Epithelial cell of esophagus (primary cell): ENCODE data around the gene ATRX.
"Not testable (repeated sequence)": the region's sequence is repeated elsewhere in the genome, so short reads cannot be mapped to it uniquely, and the experiment has no call there.

Source experiments
- DNase-seq: peaks from one replicate; pipeline ENCODE4 v3.0.0; 2010; ENCODE audit warnings: low read depth
- H3K4me3 ChIP-seq: 2 replicates; pipeline ENCODE4 v1.5.1; 2011; ENCODE audit warnings: mild to moderate bottlenecking, low read length, control low read depth
- CTCF ChIP-seq: IDR thresholded peaks from 2 replicates; pipeline ENCODE4 v1.5.1; 2011; ENCODE audit warnings: low read depth, mild to moderate bottlenecking, low read length, control low read depth, inconsistent platforms; ENCODE audit not compliant: insufficient read depth; ENCODE audit errors: missing control alignments

Gene ATRX

GRCh38 chrX:77755561-77755960 lies 30.5 kb downstream of the ATRX start:
- H3K4me3 ChIP-seq: no peak overlapping the region
- no peak for DNase-seq
- TF ChIP-seq CTCF: no peak

GRCh38 chrX:77753942-77754341 lies 32.1 kb downstream of the ATRX start:
- not testable (repeated sequence) for DNase-seq, H3K4me3 ChIP-seq

- no peak overlapping the region for H3K4me3 ChIP-seq
- peak; percentile 15 for DNase-seq
- no peak for TF ChIP-seq CTCF
Measured at GRCh38 chrX:77749695-77750094, 36.3 kb downstream of the ATRX start.

- H3K4me3 ChIP-seq: no peak overlapping the region
- no peak for TF ChIP-seq CTCF
- DNase-seq: no peak
Measured at GRCh38 chrX:77743720-77744119, 42.3 kb downstream of the ATRX start.

- no peak overlapping the region for H3K4me3 ChIP-seq
- no peak for TF ChIP-seq CTCF
Measured at GRCh38 chrX:77742788-77743476, 43.1 kb downstream of the ATRX start.

GRCh38 chrX:77740376-77740905 lies 45.6 kb downstream of the ATRX start:
- peak; percentile 11 for DNase-seq
- H3K4me3 ChIP-seq: no peak overlapping the region
- TF ChIP-seq CTCF: no peak

More at GRCh38 chrX:77742788-77743476, 43.1 kb downstream of the ATRX start:
- no peak for DNase-seq

GRCh38 chrX:77733342-77733741 lies 52.7 kb downstream of the ATRX start:
- no peak for DNase-seq
- no peak for TF ChIP-seq CTCF

More at GRCh38 chrX:77733342-77733741, 52.7 kb downstream of the ATRX start:
- H3K4me3 ChIP-seq: no peak overlapping the region
